Activated T-helper 2 cell treated with anti-CD3 and anti-CD28 coated beads, Interferon-gamma antibody, Interleukin-2, Interleukin-4, amounts not matched to agents 10 μg/mL and 5 μg/mL and 100 μg/mL, durations not matched to agents 14 hours and 24 hours and 36 hours (primary cell): ENCODE results near the gene CNTN2. TPM values are rescaled to one million over a fixed set of nuclear protein-coding genes. Genes with fewer than 3 reads are reported as not detected.

Experiments
- DNase-seq: peaks from one replicate; pipeline ENCODE4 v3.0.0; 2021; ENCODE audit warnings: low spot score
- H3K27ac Mint-ChIP-seq: one replicate; pipeline ENCODE4 v1.8.0; 2021; ENCODE audit warnings: mixed read lengths
- H3K27me3 Mint-ChIP-seq: one replicate; pipeline ENCODE4 v1.8.0; 2021; ENCODE audit warnings: low read depth, mixed read lengths
- H3K36me3 Mint-ChIP-seq: one replicate; pipeline ENCODE4 v1.8.0; 2021; ENCODE audit warnings: low read depth, mixed read lengths
- H3K4me1 Mint-ChIP-seq: one replicate; pipeline ENCODE4 v1.8.0; 2021; ENCODE audit warnings: low read depth, mixed read lengths
- H3K4me3 Mint-ChIP-seq: one replicate; pipeline ENCODE4 v1.8.0; 2021; ENCODE audit warnings: low read depth, mild to moderate bottlenecking, moderate library complexity, mixed read lengths
- H3K9me3 Mint-ChIP-seq: one replicate; pipeline ENCODE4 v1.8.0; 2021; ENCODE audit warnings: mixed read lengths
- intact Hi-C: fragments of 100-400 bp; cut with micrococcal nuclease; formaldehyde crosslinking; loops from one replicate; pipeline ENCODE4 v1.15.1; 2023
- total RNA-seq: library from RNA; stranded (reverse); gene quantifications from 2 replicates; pipeline ENCODE4 v1.2.3, GENCODE V29; 2022

Gene CNTN2
- total RNA-seq: not detected in 2 replicates

GRCh38 chr1:205042911-205043806 lies at the start of gene CNTN2:
Gene CNTN2, plus strand, starts transcription at chr1:205043212. Its CDS starts 9,974 bp downstream, at chr1:205053186.
- intact Hi-C loops: no loop called here
- Mint-ChIP-seq H3K27ac (no peak within 1 kb of the TSS), H3K4me1 (no peaks in the 10 kb centered on the region), H3K27me3 (peaks cover 46% of the 10 kb centered on the region), H3K4me3 (no peak within 1 kb of the TSS), H3K9me3 (no peaks in the 10 kb centered on the region), H3K36me3 (no peaks in the 10 kb centered on the region)
- no peak for DNase-seq

- no peak overlapping the region for H3K4me3 Mint-ChIP-seq
These were observed 48.7 kb upstream of the CNTN2 start for GRCh38 chr1:204994086-204994862.

GRCh38 chr1:204996981-204997380 lies 46.0 kb upstream of the CNTN2 start:
- Mint-ChIP-seq H3K9me3 (no peaks in the 10 kb centered on the region), H3K27me3 (peaks cover 2% of the 10 kb centered on the region), H3K4me1 (peaks cover 7% of the 10 kb centered on the region)

More at GRCh38 chr1:204994086-204994862, 48.7 kb upstream of the CNTN2 start:
- intact Hi-C loops: no loop called here
- Mint-ChIP-seq H3K9me3 (no peaks in the 10 kb centered on the region), H3K36me3 (no peaks in the 10 kb centered on the region), H3K4me1 (peaks cover 7% of the 10 kb centered on the region), H3K27ac (no peak overlapping the region), H3K27me3 (peaks cover 4% of the 10 kb centered on the region)
- no peak for DNase-seq

GRCh38 chr1:204997591-204998355 lies 45.2 kb upstream of the CNTN2 start:
- Mint-ChIP-seq H3K27ac (no peak overlapping the region), H3K27me3 (peaks cover 2% of the 10 kb centered on the region), H3K4me3 (no peak overlapping the region), H3K9me3 (no peaks in the 10 kb centered on the region), H3K36me3 (no peaks in the 10 kb centered on the region), H3K4me1 (peaks cover under 1% of the 10 kb centered on the region)
- intact Hi-C loops: no loop called here
- DNase-seq: no peak

More at GRCh38 chr1:204996981-204997380, 46.0 kb upstream of the CNTN2 start:
- Mint-ChIP-seq H3K27ac (no peak overlapping the region), H3K36me3 (no peaks in the 10 kb centered on the region), H3K4me3 (no peak overlapping the region)
- DNase-seq: no peak
- intact Hi-C loops: no loop called here

- no peak for DNase-seq
- H3K27ac Mint-ChIP-seq: no peak overlapping the region
- no peaks in the 10 kb centered on the region for H3K36me3 Mint-ChIP-seq
- H3K4me1 Mint-ChIP-seq: no peaks in the 10 kb centered on the region
- intact Hi-C loops: no loop called here
- H3K27me3 Mint-ChIP-seq: peaks cover 2% of the 10 kb centered on the region
- no peak overlapping the region for H3K4me3 Mint-ChIP-seq
- no peaks in the 10 kb centered on the region for H3K9me3 Mint-ChIP-seq
These were observed 41.9 kb upstream of the CNTN2 start for GRCh38 chr1:205001162-205001561.

GRCh38 chr1:205002705-205003104 lies 40.3 kb upstream of the CNTN2 start:
- no peak overlapping the region for H3K27ac Mint-ChIP-seq
- intact Hi-C loops: no loop called here
- H3K36me3 Mint-ChIP-seq: no peaks in the 10 kb centered on the region
- no peak overlapping the region for H3K4me3 Mint-ChIP-seq
- no peaks in the 10 kb centered on the region for H3K4me1 Mint-ChIP-seq
- H3K27me3 Mint-ChIP-seq: peaks cover 2% of the 10 kb centered on the region
- H3K9me3 Mint-ChIP-seq: no peaks in the 10 kb centered on the region
- DNase-seq: no peak

GRCh38 chr1:205003358-205004131 lies 39.5 kb upstream of the CNTN2 start:
- no peak for DNase-seq
- Mint-ChIP-seq H3K9me3 (no peaks in the 10 kb centered on the region), H3K36me3 (no peaks in the 10 kb centered on the region), H3K4me1 (no peaks in the 10 kb centered on the region), H3K27ac (no peak overlapping the region), H3K27me3 (peaks cover 2% of the 10 kb centered on the region), H3K4me3 (no peak overlapping the region)
- intact Hi-C loops: no loop called here

- DNase-seq: no peak
- Mint-ChIP-seq H3K27ac (no peak overlapping the region), H3K4me1 (no peaks in the 10 kb centered on the region), H3K36me3 (no peaks in the 10 kb centered on the region), H3K27me3 (peaks cover 2% of the 10 kb centered on the region), H3K9me3 (no peaks in the 10 kb centered on the region), H3K4me3 (no peak overlapping the region)
- intact Hi-C loops: no loop called here
These were observed 38.7 kb upstream of the CNTN2 start for GRCh38 chr1:205004351-205004750.

GRCh38 chr1:205008896-205009295 lies 34.1 kb upstream of the CNTN2 start:
- no peak overlapping the region for H3K27ac Mint-ChIP-seq
- H3K36me3 Mint-ChIP-seq: no peaks in the 10 kb centered on the region

GRCh38 chr1:205009670-205010069 lies 33.3 kb upstream of the CNTN2 start:
- intact Hi-C loops: no loop called here
- Mint-ChIP-seq H3K36me3 (no peaks in the 10 kb centered on the region), H3K9me3 (no peaks in the 10 kb centered on the region), H3K27ac (no peak overlapping the region), H3K27me3 (no peaks in the 10 kb centered on the region), H3K4me1 (no peaks in the 10 kb centered on the region), H3K4me3 (no peak overlapping the region)
- no peak for DNase-seq

More at GRCh38 chr1:205008896-205009295, 34.1 kb upstream of the CNTN2 start:
- intact Hi-C loops: no loop called here
- H3K27me3 Mint-ChIP-seq: no peaks in the 10 kb centered on the region
- H3K4me3 Mint-ChIP-seq: no peak overlapping the region
- no peaks in the 10 kb centered on the region for H3K4me1 Mint-ChIP-seq
- no peaks in the 10 kb centered on the region for H3K9me3 Mint-ChIP-seq
- DNase-seq: no peak

- Mint-ChIP-seq H3K4me3 (no peak overlapping the region), H3K36me3 (no peaks in the 10 kb centered on the region), H3K27me3 (no peaks in the 10 kb centered on the region), H3K27ac (no peak overlapping the region), H3K9me3 (no peaks in the 10 kb centered on the region), H3K4me1 (no peaks in the 10 kb centered on the region)
- no peak for DNase-seq
- intact Hi-C loops: no loop called here
These were observed 30.4 kb upstream of the CNTN2 start for GRCh38 chr1:205012391-205013140.
